NB4 (cell line): ENCODE data around the gene RBM20.

Source experiments
- MYC ChIP-seq: IDR thresholded peaks from 2 replicates; pipeline ENCODE4 v1.6.1; 2011; ENCODE audit warnings: low read depth, low read length
- POLR2A ChIP-seq: IDR thresholded peaks from 2 replicates; pipeline ENCODE4 v1.6.1; 2011; ENCODE audit warnings: mild to moderate bottlenecking; ENCODE audit not compliant: insufficient read length; ENCODE audit errors: extremely low read depth
- TF ChIP-seq, protein P1 (sequence below): IDR thresholded peaks from one replicate; pipeline ENCODE4 v1.5.1; 2012; ENCODE audit warnings: low read depth, low read length
- TF ChIP-seq, protein P2 (sequence below): IDR thresholded peaks from 2 replicates; pipeline ENCODE4 v1.6.1; 2011; ENCODE audit warnings: low read depth, low read length

DNA sequence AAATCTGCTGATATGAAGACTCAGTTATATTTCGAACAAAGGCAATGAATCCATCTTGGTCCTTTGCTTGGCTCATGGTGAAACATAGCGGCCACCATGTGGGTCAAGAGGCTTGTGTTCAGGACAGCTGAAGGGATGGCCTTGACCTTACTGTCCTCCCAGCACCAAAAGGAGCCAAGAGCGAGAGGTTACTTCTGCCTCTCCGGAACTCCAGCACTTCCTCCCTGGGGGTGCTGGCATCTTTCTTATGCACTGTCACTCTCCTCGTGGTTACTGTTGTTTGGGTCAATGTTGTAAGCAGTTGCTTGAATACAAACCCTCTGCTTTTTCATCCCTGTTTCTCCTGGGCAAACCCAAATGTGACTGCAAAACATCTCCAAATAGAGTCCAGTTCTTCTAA is 100.6 kb downstream of the RBM20 start:
- TF ChIP-seq, protein P1, sequence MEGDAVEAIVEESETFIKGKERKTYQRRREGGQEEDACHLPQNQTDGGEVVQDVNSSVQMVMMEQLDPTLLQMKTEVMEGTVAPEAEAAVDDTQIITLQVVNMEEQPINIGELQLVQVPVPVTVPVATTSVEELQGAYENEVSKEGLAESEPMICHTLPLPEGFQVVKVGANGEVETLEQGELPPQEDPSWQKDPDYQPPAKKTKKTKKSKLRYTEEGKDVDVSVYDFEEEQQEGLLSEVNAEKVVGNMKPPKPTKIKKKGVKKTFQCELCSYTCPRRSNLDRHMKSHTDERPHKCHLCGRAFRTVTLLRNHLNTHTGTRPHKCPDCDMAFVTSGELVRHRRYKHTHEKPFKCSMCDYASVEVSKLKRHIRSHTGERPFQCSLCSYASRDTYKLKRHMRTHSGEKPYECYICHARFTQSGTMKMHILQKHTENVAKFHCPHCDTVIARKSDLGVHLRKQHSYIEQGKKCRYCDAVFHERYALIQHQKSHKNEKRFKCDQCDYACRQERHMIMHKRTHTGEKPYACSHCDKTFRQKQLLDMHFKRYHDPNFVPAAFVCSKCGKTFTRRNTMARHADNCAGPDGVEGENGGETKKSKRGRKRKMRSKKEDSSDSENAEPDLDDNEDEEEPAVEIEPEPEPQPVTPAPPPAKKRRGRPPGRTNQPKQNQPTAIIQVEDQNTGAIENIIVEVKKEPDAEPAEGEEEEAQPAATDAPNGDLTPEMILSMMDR: no peak
- no peak for TF ChIP-seq MYC
- no peak for TF ChIP-seq POLR2A
- TF ChIP-seq, protein P2, sequence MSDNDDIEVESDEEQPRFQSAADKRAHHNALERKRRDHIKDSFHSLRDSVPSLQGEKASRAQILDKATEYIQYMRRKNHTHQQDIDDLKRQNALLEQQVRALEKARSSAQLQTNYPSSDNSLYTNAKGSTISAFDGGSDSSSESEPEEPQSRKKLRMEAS: no peak
